Measurements from ENCODE around the gene CDH13. TPM values are rescaled to one million over a fixed set of nuclear protein-coding genes. Genes with fewer than 3 reads are reported as not detected.

The CDH13 gene
- total RNA-seq, 2 donors from 2014 or later = 228 to 280 TPM

DNA sequence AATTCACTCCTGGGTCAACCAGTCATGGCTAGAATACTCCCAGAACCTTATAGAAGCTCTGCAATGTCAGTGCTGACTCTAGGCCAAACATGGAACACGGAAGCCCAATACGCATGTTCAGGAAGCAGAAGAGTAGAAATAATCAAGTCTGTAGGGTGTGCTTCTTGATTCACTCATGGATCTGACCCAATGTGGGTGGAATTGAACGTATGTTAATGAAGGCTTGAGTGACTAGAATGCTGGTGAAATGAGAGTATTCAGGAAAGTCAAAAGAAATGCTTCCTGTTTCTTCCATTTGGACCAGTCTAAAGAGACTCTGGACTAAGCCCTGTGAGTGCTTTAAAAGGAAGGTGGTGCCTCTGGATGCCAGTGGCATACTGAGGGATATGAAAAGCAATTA lies 395.0 kb downstream of the CDH13 start:
- H3K4me1 ChIP-seq (ENCODE audit: control insufficient read depth in 1 of 2, low read depth in 2 of 2) = no peaks in the 10 kb centered on the region
- H3K27ac ChIP-seq = no peak overlapping the region
- no peaks in the 10 kb centered on the region for H3K27me3 ChIP-seq (replicated peaks; ENCODE audit: insufficient read depth)
- no peak for ATAC-seq (ENCODE audit: insufficient number of reproducible peaks, low FRiP score, low read depth)
- TF ChIP-seq, protein P1, sequence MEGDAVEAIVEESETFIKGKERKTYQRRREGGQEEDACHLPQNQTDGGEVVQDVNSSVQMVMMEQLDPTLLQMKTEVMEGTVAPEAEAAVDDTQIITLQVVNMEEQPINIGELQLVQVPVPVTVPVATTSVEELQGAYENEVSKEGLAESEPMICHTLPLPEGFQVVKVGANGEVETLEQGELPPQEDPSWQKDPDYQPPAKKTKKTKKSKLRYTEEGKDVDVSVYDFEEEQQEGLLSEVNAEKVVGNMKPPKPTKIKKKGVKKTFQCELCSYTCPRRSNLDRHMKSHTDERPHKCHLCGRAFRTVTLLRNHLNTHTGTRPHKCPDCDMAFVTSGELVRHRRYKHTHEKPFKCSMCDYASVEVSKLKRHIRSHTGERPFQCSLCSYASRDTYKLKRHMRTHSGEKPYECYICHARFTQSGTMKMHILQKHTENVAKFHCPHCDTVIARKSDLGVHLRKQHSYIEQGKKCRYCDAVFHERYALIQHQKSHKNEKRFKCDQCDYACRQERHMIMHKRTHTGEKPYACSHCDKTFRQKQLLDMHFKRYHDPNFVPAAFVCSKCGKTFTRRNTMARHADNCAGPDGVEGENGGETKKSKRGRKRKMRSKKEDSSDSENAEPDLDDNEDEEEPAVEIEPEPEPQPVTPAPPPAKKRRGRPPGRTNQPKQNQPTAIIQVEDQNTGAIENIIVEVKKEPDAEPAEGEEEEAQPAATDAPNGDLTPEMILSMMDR (IDR thresholded peaks at IDR 0.05) = no peak
- no peaks in the 10 kb centered on the region for H3K9me3 ChIP-seq
- DNase-seq (ENCODE audit: low spot score) = no peak
- no peak overlapping the region for H3K4me3 ChIP-seq
- H3K36me3 ChIP-seq = no peaks in the 10 kb centered on the region

DNA sequence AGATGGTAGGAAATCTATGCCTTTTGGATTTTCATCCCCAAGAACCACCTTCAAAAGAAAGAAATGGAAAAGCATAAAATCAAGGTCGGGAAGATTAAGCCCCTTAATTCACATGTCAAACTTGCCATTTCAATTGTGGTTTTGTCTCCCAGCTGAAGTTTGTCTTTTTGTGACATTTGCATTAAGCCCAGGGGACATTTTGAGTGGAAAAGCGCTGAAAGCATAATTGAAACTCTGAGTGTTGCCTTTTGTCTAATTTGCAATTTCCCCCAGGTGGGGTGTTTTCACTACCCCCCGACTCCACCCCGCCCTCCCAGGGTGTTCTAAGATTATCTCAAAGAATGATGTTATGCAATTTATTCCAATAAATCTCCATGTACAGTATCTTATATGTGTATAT lies 396.2 kb downstream of the CDH13 start:
- TF ChIP-seq, protein P1 (IDR thresholded peaks at IDR 0.05) = no peak
- H3K4me1 ChIP-seq (ENCODE audit: control insufficient read depth in 1 of 2, low read depth in 2 of 2) = no peaks in the 10 kb centered on the region
- H3K27me3 ChIP-seq (replicated peaks; ENCODE audit: insufficient read depth) = no peaks in the 10 kb centered on the region
- no peaks in the 10 kb centered on the region for H3K36me3 ChIP-seq
- no peaks in the 10 kb centered on the region for H3K9me3 ChIP-seq
- no peak overlapping the region for H3K27ac ChIP-seq
- no peak overlapping the region for H3K4me3 ChIP-seq
- no peak for ATAC-seq (ENCODE audit: insufficient number of reproducible peaks, low FRiP score, low read depth)
- DNase-seq (ENCODE audit: low spot score) = no peak

DNA sequence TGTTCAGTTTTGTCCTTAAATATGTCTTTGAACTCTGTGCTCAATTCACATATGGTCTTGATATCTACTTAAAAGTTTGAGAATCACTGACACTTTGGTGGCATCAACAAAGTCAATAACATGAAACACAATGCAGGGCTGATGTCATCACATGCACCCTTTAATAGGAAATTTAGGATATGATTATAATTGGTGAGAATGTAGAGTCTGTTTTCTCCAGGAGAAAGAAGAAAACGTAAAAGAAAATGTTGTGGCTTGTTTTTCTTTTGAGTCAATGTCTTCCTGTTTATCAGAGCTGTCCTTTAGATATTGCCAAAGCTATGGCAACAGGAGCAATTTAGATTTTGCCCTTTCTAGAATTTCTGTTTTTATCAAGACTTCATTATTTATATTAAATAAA lies 396.9 kb downstream of the CDH13 start:
- H3K9me3 ChIP-seq = no peaks in the 10 kb centered on the region
- H3K4me3 ChIP-seq = no peak overlapping the region
- ATAC-seq (ENCODE audit: insufficient number of reproducible peaks, low FRiP score, low read depth) = no peak
- H3K27me3 ChIP-seq (replicated peaks; ENCODE audit: insufficient read depth) = no peaks in the 10 kb centered on the region
- H3K4me1 ChIP-seq (ENCODE audit: control insufficient read depth in 1 of 2, low read depth in 2 of 2) = no peaks in the 10 kb centered on the region
- H3K27ac ChIP-seq = no peak overlapping the region
- H3K36me3 ChIP-seq = no peaks in the 10 kb centered on the region
- DNase-seq (ENCODE audit: low spot score) = no peak
- TF ChIP-seq, protein P1 (IDR thresholded peaks at IDR 0.05) = no peak

DNA sequence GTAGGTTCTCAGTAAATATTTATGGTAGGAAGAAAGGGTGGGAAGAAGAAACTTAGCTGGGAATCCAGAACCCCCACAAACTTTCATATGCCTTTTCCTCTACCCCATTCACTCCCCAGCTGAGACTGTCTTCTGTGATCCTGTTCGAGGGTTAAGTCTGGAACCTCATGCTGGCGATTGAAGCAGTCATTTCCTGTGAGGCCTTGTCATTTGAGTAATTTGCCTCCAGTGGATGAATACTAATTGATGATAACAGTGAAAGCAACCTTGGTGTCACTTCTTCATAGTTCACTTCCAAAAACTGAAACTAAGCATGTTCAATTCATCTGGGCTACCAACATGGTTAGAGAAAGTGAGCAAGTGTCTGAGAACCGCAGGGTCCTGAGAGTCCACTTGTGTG lies 401.2 kb downstream of the CDH13 start:
- Histone ChIP-seq H3K36me3 (no peaks in the 10 kb centered on the region), H3K27ac (no peak overlapping the region), H3K4me1 (ENCODE audit: control insufficient read depth in 1 of 2, low read depth in 2 of 2) (no peaks in the 10 kb centered on the region), H3K27me3 (replicated peaks; ENCODE audit: insufficient read depth) (no peaks in the 10 kb centered on the region), H3K4me3 (no peak overlapping the region), H3K9me3 (no peaks in the 10 kb centered on the region)
- TF ChIP-seq, protein P1 (IDR thresholded peaks at IDR 0.05) = no peak
- DNase-seq (ENCODE audit: low spot score) = no peak
- ATAC-seq (ENCODE audit: insufficient number of reproducible peaks, low FRiP score, low read depth) = no peak

DNA sequence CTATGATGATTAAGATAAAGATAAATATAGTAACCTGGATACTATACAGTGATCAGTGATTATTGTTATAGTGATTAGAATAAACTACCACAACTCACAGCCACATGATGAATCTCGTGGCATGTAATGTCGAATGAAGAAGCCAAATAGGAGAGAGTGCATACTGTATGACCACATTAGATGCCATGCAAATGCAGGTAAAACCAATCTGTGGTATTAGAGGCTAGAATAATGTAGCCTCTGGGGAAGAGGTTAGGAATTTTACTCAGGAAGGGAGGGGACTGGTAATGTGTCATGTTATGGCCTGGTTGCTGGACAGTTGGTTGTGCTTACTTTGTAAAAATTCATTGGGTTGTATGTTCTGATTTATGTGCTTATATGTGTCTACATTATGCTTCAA lies 402.7 kb downstream of the CDH13 start:
- H3K27me3 ChIP-seq (replicated peaks; ENCODE audit: insufficient read depth) = no peaks in the 10 kb centered on the region
- H3K36me3 ChIP-seq = no peaks in the 10 kb centered on the region
- H3K4me3 ChIP-seq = no peak overlapping the region
- DNase-seq (ENCODE audit: low spot score) (no peak), ATAC-seq (ENCODE audit: insufficient number of reproducible peaks, low FRiP score, low read depth) (no peak)
- no peaks in the 10 kb centered on the region for H3K4me1 ChIP-seq (ENCODE audit: control insufficient read depth in 1 of 2, low read depth in 2 of 2)
- TF ChIP-seq, protein P1 (IDR thresholded peaks at IDR 0.05) = no peak
- H3K27ac ChIP-seq = no peak overlapping the region
- no peaks in the 10 kb centered on the region for H3K9me3 ChIP-seq
